H1 (cell line): ENCODE results near the gene EHD4.

Experiments used
- BRCA1 ChIP-seq: IDR thresholded peaks from 2 replicates; pipeline ENCODE4 v1.6.1; 2012; ENCODE audit warnings: low read depth, low read length, improper control_type of control experiment
- CTCF ChIP-seq, 3 experiments: IDR thresholded peaks; 1 replicate in 2 of 3; 2 replicates in 1 of 3; pipeline versions ENCODE4 v1.5.1 to v1.6.1; 2011; ENCODE audit warnings: low read length in 3 of 3, mild to moderate bottlenecking in 3 of 3, inconsistent platforms in 2 of 3, low read depth in 1 of 3, moderate library complexity in 1 of 3; ENCODE audit not compliant: insufficient read depth in 1 of 3; ENCODE audit errors: control extremely low read depth in 1 of 3
- EP300 ChIP-seq, 2 experiments: IDR thresholded peaks; 1 replicate in 1 of 2; 2 replicates in 1 of 2; pipeline ENCODE4 v1.6.1; 2011 to 2012; ENCODE audit warnings: low read depth in 2 of 2, low read length in 2 of 2, mild to moderate bottlenecking in 2 of 2, borderline replicate concordance in 1 of 2, inconsistent platforms in 1 of 2, moderate library complexity in 1 of 2
- GABPA ChIP-seq: IDR thresholded peaks from 2 replicates; pipeline ENCODE4 v1.6.1; 2011; ENCODE audit warnings: mild to moderate bottlenecking, low read length, moderate library complexity, borderline replicate concordance; ENCODE audit not compliant: insufficient read depth
- JUN ChIP-seq: IDR thresholded peaks from 2 replicates; pipeline ENCODE4 v1.6.1; 2011; ENCODE audit warnings: low read depth, mild to moderate bottlenecking, improper control_type of control experiment, low read length
- POLR2A ChIP-seq, 2 experiments: IDR thresholded peaks; 1 replicate in 1 of 2; 2 replicates in 1 of 2; pipeline ENCODE4 v1.6.1; 2011; ENCODE audit warnings: low read depth in 2 of 2, low read length in 2 of 2, mild to moderate bottlenecking in 2 of 2; ENCODE audit errors: control extremely low read depth in 1 of 2
- POLR2AphosphoS5 ChIP-seq: IDR thresholded peaks from 2 replicates; pipeline ENCODE4 v1.6.1; 2011; ENCODE audit warnings: low read depth, low read length
- RAD21 ChIP-seq, 2 experiments: IDR thresholded peaks in 1 of 2; conservative IDR thresholded peaks in 1 of 2; 2 replicates each; pipeline ENCODE4 v1.6.1; 2011; ENCODE audit warnings: low read depth in 2 of 2, low read length in 2 of 2, improper control_type of control experiment in 1 of 2, inconsistent platforms in 1 of 2, mild to moderate bottlenecking in 1 of 2, moderate library complexity in 1 of 2
- RFX5 ChIP-seq: IDR thresholded peaks from 2 replicates; pipeline ENCODE4 v1.6.1; 2011; ENCODE audit warnings: low read depth, low read length, improper control_type of control experiment, borderline replicate concordance
- RXRA ChIP-seq: IDR thresholded peaks from 2 replicates; pipeline ENCODE4 v1.6.1; 2011; ENCODE audit warnings: low read depth, mild to moderate bottlenecking, low read length, moderate library complexity; ENCODE audit not compliant: insufficient read depth
- SIN3A ChIP-seq, 2 experiments: IDR thresholded peaks in 1 of 2; conservative IDR thresholded peaks in 1 of 2; 2 replicates each; pipeline ENCODE4 v1.6.1; 2011 to 2012; ENCODE audit warnings: low read length in 2 of 2, improper control_type of control experiment in 1 of 2, low read depth in 1 of 2, mild to moderate bottlenecking in 1 of 2
- SP1 ChIP-seq: IDR thresholded peaks from 2 replicates; pipeline ENCODE4 v1.6.1; 2011; ENCODE audit warnings: low read depth, low read length
- TEAD4 ChIP-seq: IDR thresholded peaks from 2 replicates; pipeline ENCODE4 v1.6.1; 2012; ENCODE audit warnings: low read depth, low read length, inconsistent platforms, mixed read lengths

- TF ChIP-seq JUN, result no peak
- no peak for TF ChIP-seq SIN3A (conservative IDR thresholded peaks at IDR 0.05 in 1 of 2, IDR thresholded peaks at IDR 0.05 in 1 of 2; ENCODE audit: low read depth in 1 of 2, low read length in 2 of 2)
- TF ChIP-seq RAD21 (IDR thresholded peaks at IDR 0.05 in 1 of 2, conservative IDR thresholded peaks at IDR 0.05 in 1 of 2; ENCODE audit: low read depth in 2 of 2, low read length in 2 of 2), result no peak
- TF ChIP-seq CTCF (IDR thresholded peaks at IDR 0.05; ENCODE audit: control extremely low read depth in 1 of 3, insufficient read depth in 1 of 3, low read depth in 1 of 3, low read length in 3 of 3), result no peak
- no peak for TF ChIP-seq POLR2A (IDR thresholded peaks at IDR 0.05; ENCODE audit: control extremely low read depth in 1 of 2, low read depth in 2 of 2, low read length in 2 of 2)
- no peak for TF ChIP-seq SP1
- no peak for TF ChIP-seq RXRA
- no peak for TF ChIP-seq BRCA1
- TF ChIP-seq EP300 (IDR thresholded peaks at IDR 0.05; ENCODE audit: borderline replicate concordance in 1 of 2, low read depth in 2 of 2, low read length in 2 of 2), result no peak
- TF ChIP-seq POLR2AphosphoS5, result no peak
- TF ChIP-seq GABPA, result no peak
- no peak for TF ChIP-seq RFX5
- TF ChIP-seq TEAD4, result no peak
These were observed 76.9 kb downstream of the EHD4 start for GRCh38 chr15:41895491-41895890.
